HEK293T (cell line): ENCODE results near the gene TTLL9.
"Not testable (repeated sequence)": the region's sequence is repeated elsewhere in the genome, so short reads cannot be mapped to it uniquely, and the experiment has no call there.

Experiments used
- ARNT ChIP-seq: fragments of 450-650 bp; IDR thresholded peaks from 2 replicates; pipeline ENCODE4 v1.6.1; 2017; ENCODE audit warnings: mild to moderate bottlenecking
- ELF4 ChIP-seq: fragments of 450-650 bp; IDR thresholded peaks from 2 replicates; pipeline ENCODE4 v1.6.1; 2017; ENCODE audit warnings: antibody characterized with exemption
- FOXA1 ChIP-seq: fragments of 450-650 bp; IDR thresholded peaks from 2 replicates; pipeline ENCODE4 v1.6.1; 2016; ENCODE audit warnings: mild to moderate bottlenecking
- FOXM1 ChIP-seq: fragments of 450-650 bp; IDR thresholded peaks from 2 replicates; pipeline ENCODE4 v1.6.1; 2017; ENCODE audit warnings: mild to moderate bottlenecking, borderline replicate concordance
- HDGF ChIP-seq: fragments of 450-650 bp; IDR thresholded peaks from 2 replicates; pipeline ENCODE4 v1.6.1; 2017; ENCODE audit warnings: antibody characterized with exemption, borderline replicate concordance
- ZNF384 ChIP-seq: fragments of 450-650 bp; IDR thresholded peaks from 2 replicates; pipeline ENCODE4 v1.6.1; 2016
- TF ChIP-seq, protein P1 (sequence below): fragments of 450-650 bp; IDR thresholded peaks from 2 replicates; pipeline ENCODE4 v1.6.1; 2016

DNA sequence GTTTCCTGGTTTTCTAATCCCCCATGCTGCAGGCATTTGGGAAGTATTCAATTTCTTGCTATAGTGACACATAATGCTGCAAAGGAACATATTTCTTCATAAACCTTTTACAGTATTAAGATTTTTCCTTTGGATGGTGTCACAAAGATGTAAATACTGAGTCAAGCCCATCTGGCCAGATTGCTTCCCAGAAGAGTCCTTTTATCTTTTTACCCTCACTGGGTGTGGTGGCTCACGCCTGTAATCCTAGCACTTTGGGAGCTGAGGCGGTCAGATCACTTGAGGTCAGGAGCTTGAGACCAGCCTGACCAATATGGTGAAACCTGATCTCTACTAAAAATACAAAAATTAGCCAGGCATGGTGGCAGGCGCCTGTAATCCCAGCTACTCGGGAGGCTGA is 59.2 kb downstream of the TTLL9 start:
- TF ChIP-seq FOXM1, FOXA1, ELF4, ARNT, HDGF, ZNF384: not testable (repeated sequence)
- TF ChIP-seq, protein P1, sequence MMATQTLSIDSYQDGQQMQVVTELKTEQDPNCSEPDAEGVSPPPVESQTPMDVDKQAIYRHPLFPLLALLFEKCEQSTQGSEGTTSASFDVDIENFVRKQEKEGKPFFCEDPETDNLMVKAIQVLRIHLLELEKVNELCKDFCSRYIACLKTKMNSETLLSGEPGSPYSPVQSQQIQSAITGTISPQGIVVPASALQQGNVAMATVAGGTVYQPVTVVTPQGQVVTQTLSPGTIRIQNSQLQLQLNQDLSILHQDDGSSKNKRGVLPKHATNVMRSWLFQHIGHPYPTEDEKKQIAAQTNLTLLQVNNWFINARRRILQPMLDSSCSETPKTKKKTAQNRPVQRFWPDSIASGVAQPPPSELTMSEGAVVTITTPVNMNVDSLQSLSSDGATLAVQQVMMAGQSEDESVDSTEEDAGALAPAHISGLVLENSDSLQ: not testable (repeated sequence)
